GM18951 (cell line): ENCODE data around the gene FAM117A.

Experiments used
- POLR2A ChIP-seq: IDR thresholded peaks from 4 replicates; pipeline ENCODE4 v1.6.1; 2011; ENCODE audit warnings: mild to moderate bottlenecking; ENCODE audit not compliant: insufficient read length, insufficient read depth; ENCODE audit errors: extremely low read depth
- in situ Hi-C: fragments of 300-500 bp; cut with MboI; formaldehyde crosslinking; loops from one replicate; pipeline ENCODE4 v1.12.0; 2022; ENCODE audit warnings: low sequenced_read_pairs, mixed read lengths, inconsistent platforms; ENCODE audit not compliant: unreplicated experiment

FAM117A gene

DNA sequence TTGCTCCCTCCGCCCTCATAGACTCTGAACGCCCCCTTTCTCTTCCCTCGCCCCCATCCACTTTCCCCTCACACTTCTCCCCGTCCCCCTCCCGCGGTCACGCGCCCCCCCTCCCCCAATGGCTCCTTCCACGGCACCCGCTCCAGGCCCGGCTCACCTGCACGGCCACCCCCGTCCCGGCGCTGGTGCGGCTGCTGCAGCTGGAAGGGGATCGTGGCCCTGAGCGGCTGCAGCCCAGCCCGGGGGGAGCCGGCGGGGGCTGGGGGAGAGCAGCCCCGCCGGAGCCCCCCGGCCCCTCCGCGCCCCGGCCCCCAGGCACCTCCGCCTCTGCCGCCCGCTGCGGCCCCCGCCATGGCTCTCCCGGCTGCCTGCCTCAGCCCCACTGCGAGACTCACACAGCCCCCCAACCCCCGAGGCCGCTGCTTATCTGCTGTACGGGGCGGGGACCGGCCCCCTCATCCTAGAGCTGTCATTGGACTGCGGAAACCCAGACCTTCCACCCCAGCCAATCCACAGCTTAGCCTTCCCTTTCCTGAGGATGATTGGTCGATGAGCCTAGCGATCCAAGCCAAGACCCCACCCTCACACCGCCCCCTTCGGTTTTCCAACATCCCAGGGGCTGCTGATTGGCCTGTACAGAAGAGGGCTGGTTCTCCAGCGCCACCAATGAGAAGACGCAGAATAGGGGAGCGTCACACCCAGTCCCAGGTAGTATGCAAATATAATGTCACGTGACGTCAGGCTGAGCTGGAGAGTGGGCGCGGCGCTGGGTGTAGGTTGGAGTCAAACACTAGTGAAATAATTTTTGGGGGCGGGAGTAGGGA, at the start of gene FAM117A:
FAM117A (minus strand) TSS at position 397 of the 824 bp plus-strand sequence; CDS start at position 353, 44 bp downstream.
- in situ Hi-C loops = no loop called here

DNA sequence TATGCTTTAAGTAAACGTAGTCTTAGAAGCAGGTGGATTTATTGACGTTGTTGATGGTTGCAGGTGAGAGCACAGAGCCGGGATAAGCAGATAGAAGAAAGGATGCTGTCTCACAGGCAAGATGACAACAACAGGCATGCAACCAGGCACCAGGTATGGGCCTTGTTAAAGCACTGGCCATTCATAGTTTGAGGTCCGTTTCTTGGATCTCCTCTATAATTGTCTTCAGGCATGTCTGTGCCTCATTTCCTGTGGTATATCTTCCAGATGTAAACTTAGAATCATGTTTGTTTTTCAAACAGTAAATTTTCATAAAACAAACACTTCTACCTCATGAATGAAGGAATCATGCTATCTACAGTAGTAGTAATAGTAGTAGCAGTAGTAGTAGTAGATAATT, 45.1 kb upstream of the FAM117A start:
- no peak for TF ChIP-seq POLR2A
- in situ Hi-C loops = no loop called here

More for the DNA sequence above, at the start of gene FAM117A:
- TF ChIP-seq POLR2A = peak; percentile 96

DNA sequence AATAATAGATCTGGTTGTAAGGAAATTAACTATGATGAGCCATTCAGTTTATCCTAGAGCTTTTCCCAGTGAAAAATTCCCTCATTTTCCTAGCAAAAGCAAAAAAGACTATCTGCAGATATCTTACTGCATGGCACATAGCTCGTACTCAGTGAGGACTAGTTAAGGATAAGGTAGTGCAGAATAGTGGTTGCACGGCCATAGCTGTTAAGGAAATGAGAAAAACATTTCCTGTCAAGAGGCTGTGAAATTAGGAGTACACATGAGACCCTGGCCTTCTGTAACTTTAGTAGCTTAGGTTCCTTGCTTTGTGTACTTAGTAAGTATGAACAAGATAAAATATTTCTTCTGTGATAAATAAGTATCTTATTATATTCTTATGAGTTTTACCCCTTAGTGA, 34.8 kb upstream of the FAM117A start:
- in situ Hi-C loops = no loop called here
- no peak for TF ChIP-seq POLR2A

- no peak for TF ChIP-seq POLR2A
- in situ Hi-C loops = no loop called here
These were observed 34.3 kb upstream of the FAM117A start for GRCh38 chr17:49798182-49798581.

GRCh38 chr17:49795372-49795771, 31.4 kb upstream of the FAM117A start:
- no peak for TF ChIP-seq POLR2A
- in situ Hi-C loops = no loop called here

DNA sequence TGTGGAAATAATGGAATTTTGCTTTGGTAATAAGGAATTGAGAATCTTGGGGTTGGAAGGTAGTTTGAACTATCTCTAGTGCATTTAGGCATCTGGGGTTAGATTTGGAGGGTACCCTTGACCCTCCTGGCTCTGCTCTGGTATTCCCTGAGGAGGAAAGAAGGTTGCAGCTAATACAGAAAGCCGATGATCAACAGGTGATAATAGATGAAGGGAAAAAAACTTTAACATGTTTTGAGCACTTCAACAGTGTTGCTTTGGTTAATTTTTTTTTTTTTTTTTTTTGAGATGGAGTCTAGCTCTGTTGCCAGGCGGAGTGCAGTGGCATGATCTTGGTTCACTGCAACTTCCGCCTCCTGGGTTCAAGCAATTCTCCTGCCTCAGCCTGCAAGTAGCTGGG, 29.4 kb upstream of the FAM117A start:
- no peak for TF ChIP-seq POLR2A
- in situ Hi-C loops = no loop called here

DNA sequence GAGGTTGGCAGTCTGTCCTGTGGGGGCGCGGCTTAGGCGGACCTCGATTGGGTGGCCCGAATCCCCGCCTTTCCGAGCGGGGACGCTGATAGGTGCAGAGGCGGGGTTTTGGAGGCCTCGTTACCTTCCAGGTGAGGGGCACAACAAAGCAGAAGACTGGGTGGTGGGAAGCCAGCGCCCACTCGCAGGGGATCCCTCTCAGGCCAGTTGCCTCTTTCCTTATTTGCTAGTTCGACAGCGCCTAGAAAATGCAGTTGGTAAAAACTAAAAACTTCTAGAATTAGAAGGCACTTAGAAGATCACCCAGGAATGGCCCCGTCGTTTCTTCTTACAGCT, 25.3 kb upstream of the FAM117A start:
- in situ Hi-C loops = loop anchor here (10.0 kb wide), 1 partner anchor 74 kb away; no protein-coding TSS in a partner anchor

GRCh38 chr17:49788478-49789242, 24.7 kb upstream of the FAM117A start, which contains the start of gene KAT7:
Gene KAT7, plus strand, starts transcription at chr17:49788681. Its CDS starts 154 bp downstream, at chr17:49788835.
- in situ Hi-C loops = loop anchor here (10.0 kb wide), 1 partner anchor 74 kb away; no protein-coding TSS in a partner anchor
- peak; percentile 80 for TF ChIP-seq POLR2A

More for the DNA sequence above, 25.3 kb upstream of the FAM117A start:
- no peak for TF ChIP-seq POLR2A

GRCh38 chr17:49787884-49788477, 24.1 kb upstream of the FAM117A start:
- in situ Hi-C loops = loop anchor here (10.0 kb wide), 1 partner anchor 73 kb away; no protein-coding TSS in a partner anchor
- TF ChIP-seq POLR2A = no peak

GRCh38 chr17:49784636-49785035, 20.7 kb upstream of the FAM117A start:
- in situ Hi-C loops = loop anchor here (10.0 kb wide), 1 partner anchor 70 kb away; no protein-coding TSS in a partner anchor
- no peak for TF ChIP-seq POLR2A

DNA sequence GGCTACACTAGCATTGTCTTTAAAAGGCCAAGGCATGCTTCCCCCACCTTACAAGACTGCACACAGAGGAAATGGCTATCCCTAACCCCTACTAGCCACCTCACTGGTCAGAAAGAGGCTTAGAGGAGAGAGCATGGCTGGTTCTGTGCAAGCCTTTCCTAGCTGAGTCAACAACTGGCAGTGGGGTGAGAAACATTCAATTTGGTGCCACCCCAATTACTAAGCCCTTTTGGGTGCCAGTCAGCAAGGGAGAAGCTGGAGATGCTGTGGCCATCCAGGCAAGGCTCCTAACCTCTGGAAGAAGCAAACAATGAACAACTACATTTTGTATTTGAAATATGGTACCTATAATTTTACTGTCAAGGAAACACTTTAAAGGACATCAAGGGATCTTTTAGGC, 19.9 kb upstream of the FAM117A start:
- in situ Hi-C loops = loop anchor here (10.0 kb wide), 1 partner anchor 69 kb away; no protein-coding TSS in a partner anchor
- no peak for TF ChIP-seq POLR2A

DNA sequence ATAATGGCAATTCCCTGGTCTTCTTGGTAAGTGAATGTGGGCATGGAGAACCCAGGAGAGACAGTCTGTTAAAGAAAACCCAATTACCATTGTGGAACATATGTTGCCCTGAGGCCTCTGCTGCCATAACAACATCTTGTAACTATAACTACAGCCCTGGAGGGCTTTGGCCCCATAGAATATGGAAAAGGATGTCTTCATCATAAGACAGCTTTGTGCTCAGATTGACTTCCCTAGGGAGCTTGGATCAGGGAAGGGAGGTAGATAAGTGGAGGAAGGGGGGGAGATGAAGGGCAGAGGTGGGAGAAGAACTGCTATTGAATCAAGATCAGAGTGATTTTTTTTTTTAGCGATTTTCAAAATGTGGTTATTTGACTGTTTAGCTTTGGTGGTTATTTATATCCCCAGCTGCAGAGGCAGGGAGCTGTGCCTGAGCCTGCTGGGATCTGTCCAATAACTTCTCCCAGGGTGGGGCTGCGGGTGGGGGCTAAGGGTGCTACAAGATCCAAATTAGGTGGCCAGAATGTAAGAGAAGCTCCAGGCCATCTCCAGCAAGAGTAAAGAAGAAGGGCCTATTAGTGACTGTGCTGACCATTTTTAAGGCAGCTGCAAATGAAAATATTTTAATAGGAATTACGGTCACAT, 19.3 kb upstream of the FAM117A start:
- in situ Hi-C loops = loop anchor here (10.0 kb wide), 1 partner anchor 68 kb away; no protein-coding TSS in a partner anchor
- TF ChIP-seq POLR2A = no peak
